GM21515 (cell line): ENCODE results near the gene IL1RL2.

Experiments
- ATAC-seq: cut with Tn5 transposase; IDR thresholded peaks from one replicate; pipeline ENCODE4 v1.9.1; 2021; ENCODE audit not compliant: unreplicated experiment

IL1RL2 gene

DNA sequence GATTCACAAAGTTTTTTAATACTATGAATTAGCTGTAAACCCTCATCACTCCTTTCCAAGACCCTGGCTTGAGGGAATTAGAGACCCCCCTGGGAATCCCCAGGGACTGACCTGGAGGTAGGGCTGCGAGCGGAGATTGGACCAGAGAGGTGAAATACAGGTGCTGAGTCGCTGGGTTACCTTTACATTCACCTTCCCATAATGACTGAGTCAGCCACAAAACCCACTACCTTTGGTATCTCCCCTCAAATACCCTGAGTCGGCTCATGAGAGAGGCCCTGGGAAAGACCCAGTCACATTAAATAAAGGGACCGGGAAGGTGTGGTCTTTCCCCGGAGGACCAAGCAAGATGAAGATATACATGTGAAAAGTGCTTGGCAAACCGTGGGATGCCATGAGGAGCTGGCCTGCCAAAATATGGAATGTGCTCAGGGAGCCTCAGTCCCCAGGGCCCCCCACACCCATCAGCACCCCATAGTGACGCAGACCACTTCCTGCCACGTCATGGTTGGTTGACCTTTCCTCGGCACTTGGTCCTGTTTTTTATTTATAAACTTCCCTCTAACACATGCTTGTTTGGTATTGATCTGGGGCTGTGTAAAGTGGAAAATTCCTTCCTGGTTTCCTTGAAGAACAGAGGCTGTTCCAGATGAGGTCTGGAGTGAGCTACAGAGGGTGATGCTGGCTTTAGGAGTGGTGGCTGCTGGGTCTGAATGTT, 51.4 kb downstream of the IL1RL2 start:
- no peak for ATAC-seq

DNA sequence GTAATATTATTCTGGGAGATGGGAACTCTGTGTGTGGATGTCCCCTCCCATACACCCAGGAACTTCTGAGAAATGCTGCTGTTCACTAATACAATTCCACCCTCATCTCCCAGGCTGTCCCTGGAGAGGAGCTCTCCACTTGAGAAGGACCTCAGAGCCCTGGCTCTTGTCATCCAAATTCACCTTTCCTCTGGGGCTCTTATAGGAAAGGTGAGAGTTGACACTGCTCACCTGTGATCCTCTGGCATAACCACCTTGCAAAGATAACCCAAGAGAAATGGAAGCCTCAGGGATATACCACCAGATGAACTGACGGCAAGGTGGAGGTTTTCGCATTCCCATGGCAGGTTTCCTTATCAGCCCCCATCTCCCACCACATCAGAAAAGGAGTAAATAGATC, 52.0 kb downstream of the IL1RL2 start:
- ATAC-seq, result no peak

DNA sequence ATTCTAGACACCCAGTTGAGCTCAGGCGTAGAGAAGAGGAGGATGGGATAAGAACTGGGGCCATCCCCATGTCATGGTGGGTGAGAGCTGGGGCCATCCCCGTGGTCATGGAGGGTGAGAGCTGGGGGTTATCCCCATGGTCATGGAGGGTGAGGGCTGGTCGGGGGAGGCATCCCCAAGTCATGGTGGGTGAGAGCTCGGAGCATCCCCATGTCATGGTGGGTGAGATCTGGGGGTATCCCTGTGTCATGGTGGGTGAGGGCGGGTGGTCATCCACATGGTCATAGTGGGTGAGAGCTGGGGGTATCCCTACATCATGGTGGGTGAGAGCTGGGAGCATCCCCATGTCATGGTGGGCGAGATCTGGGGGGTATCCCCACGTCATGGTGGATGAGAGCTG, 52.5 kb downstream of the IL1RL2 start:
- ATAC-seq, result no peak

DNA sequence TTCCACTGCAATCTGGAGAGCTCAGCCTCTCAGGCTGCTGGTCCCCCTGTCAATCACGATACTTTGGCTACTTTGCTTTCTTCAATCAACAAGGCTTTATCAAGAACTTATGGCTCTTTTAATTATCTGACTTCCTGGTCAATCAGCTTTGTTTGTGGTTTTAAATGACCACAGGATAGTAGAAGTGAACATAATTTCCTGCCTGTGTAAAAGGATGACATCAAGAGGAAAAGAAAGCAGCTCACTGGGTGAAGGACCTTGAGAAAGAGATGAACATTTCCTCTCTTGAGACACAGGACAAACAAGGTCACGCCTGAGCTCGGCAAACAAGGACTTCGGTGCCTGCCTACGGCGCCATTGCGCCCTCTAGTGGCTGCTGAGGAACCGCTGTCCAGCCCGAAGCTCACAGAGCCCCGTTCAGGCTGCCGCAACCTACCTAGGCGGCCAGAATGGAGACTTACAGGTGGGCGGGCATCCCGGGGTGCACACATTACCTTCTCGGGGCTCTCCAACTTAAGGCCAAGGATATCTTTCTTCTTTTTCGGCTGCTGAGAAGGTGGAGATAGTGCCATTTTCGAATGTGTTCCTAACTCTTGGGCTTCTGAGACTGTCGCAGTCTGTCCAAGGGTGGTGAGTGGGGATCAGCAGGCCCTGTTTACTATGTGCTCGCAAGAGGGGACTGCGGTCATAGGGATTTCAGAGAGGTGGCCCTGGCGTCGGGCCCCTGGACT, 54.0 kb downstream of the IL1RL2 start:
- peak; percentile 88 for ATAC-seq

DNA sequence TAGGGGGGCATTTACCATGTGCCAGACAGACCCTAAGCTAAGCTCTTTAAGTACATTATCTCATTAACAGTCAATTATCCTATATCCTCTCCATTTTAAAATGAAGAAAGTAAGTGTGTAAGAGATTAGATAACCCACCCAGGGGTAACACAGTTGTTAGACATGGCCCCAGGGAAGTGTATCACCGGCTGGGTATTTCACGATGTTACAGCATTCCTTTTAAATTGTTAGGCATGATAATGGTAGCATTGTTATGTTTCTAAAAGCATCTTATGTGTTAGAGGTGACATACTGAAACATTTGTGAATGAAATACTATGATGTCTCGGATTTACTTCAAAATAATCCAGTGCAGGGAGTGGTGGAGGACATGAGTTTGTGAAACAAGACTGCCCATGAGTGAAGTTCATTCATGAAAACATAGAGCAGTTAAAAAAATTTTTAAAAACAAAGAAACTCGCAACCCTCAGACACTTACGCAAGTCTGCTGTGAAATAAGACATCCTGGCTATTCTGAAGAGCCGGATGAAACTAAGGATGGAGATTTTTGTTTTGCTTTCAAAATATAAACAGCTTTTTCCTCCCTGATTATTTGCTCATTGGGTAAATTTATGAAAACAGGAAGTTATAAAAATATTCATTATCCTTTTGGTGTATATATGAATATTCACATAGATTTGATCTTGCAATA, 54.9 kb downstream of the IL1RL2 start:
- no peak for ATAC-seq

DNA sequence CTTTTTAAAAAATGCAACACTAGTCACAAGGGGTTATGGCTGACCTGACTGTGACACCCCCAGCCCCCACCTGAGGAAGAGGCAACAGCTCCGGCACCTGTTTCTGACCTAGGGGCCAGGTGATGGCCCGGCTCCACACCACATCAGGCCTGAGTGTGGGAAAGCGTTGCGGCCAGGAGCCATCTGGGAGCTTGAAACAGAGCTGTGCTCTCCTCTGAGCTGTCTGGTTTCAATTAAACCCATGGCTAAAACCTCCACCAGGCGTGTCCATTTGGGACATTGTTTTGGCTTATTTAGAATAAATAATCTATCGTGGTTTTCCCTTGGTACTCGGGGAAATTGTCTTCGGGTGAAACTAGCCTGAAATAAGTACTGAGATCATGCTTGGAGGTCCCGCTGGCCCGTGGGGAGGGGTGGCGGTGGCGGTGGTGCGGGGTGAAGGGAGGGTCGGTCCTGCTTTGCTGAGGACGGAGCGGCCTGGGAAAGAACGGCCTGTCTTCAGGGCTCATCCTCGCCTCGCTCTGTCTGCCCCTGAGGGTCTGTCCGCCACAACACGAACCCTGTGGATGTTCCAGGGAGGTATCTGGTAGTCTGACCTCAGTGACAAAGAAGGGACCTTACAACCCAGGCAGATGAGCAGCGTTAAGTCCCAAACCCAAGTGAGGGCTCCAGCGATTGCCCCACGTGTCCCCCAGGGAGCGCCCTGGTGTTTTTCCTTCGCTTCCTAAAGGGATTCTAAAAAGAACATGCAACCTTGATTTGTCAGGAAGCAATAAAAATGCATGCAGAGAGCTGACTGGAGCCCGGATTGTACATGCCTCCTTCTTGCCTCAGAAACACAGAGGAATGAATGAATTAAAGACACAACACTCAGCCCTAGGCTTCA, 58.7 kb downstream of the IL1RL2 start:
- no peak for ATAC-seq

DNA sequence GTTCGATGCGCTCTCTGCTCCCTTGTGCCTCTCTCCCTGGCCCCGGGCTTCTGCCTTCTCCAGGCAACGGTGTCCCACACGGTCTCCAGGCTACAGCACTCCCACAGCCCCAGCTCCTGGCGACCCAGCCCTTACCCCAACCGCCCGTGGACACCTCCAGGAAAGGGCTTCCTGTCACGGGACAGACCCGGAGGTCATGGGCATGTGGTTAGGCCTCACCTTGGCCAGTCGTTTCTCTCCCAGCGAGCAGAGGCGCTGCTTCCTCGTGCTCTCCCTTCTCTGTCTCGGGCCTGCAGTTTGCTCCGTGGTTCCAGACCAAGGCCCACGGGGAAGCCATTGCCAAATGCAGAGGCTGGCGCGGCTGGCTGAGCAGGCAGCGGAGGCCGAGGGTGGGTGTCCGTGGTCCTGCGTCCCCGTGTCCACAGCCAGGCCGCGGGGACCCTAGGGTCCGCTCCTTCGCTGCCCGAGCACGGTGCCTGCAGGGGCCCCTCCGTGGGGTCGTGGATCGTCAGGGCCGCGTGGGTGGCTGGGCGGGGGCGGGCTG, 63.5 kb downstream of the IL1RL2 start:
- no peak for ATAC-seq

DNA sequence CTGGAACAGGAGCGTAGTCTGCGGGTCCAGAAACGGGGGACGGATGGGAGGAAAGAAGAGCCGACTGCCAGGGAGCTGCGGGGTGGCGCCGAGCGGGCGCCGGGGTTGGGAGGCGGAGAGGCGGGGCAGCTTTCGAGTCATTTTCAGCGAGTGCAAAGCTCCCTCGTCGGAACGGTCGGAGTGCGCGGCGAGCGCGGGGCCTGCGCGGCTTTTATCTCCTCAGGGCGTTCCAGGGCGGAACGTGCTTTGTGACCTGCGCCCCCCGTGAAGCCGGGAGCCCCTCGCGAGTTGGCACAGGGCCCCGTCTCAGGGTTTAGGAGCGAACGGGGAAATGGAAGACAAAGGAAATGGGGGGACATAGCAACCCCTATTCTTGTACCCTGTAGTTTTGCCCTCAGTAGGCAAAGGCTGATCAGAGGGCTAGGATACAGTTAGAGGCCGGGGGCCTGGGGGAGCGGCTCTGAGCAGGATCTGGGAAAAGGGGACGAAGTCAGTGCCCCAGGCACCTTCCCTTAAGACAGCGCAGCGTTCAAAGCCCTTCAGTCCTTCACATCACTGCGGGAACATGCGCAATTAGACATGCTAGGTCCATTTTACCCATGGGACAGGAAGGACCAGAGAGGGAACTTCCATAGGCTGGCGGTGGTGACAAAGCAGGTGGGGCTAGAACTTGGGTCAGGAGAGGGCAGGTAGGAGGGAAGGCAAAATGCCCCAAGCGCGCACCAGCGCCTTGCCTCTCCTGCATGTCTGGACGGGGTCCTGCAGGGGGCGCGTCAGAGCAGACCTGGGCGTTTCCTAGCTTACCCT, 64.4 kb downstream of the IL1RL2 start:
- no peak for ATAC-seq

DNA sequence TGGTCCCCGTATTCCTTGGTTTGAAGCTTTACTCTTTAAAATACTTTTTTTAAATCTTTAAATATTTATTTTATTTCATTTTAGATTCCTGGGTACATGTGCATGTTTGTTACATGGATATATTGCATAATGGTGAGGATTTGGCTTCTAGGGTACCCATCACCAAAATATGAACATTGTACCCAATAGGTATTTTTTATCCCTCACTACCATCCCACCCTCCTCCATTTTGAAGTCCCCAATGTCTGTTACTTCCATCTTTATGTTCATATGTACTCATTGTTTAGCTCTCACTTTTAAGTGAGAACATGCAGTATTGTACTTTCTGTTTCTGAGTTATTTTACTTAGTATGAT, 65.0 kb downstream of the IL1RL2 start:
- no peak for ATAC-seq

DNA sequence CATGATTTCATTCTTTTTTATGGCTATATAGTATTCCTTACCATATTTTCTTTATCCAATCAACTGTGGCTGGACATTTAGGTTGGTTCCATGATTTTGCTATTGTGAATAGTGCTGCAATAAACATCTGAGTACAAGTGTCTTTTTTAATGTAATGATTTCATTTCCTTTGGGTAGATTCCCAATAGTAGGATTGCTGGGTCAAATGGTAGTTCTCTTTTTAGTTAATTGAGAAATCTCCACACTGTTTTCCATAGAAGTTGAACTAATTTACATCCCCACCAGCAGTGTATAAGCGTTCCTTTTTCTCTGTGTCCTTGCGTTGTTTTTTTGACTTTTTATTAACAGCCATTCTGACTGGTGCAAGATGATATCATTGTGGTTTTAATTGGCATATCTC, 65.4 kb downstream of the IL1RL2 start:
- ATAC-seq, result no peak

DNA sequence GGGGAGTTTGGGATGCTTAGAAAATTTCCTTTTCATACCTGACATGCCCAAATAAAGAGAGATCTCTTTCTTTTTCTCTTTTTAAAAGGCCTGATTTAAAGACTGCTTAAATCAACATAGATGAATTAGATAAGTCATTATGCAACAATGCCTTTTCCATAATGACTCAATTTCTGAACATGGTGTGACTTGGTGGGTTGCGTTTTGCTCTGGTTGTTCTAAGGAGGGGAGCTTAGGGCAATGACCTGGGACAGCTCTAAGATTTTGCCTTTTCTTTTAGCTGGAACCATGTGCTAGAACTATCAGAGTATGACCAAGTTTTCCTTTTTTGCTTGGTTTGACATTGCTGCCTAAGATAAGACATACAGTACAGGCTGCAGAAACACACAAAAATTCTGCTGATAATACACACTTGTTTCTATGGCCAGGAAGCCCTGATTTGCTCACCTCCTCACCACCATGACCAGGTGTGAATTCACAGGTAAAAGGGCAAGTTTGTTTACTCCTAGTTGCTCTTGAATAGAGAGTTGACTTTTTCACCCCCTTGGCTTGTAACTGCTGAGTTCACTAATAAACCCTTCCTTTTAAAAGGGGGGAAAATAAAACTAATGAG, 66.4 kb downstream of the IL1RL2 start:
- no peak for ATAC-seq

DNA sequence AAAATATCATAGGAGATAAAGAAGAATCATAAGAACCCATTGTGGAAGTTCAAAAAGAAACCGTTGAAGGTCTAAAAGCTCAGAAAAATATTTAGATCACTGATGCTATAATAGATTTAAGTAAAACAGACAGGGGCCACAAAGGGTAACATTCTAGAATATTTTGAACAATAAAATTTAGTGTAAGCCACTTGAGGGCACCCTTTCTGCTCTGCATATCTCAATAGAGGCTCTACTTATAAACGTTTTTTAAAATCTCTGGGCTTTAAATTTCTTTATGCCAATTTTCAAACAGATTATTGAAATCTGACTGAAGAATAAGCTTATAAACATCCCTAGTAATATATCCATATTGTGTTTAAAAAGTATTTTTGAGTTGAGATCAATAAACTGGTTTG, 66.9 kb downstream of the IL1RL2 start:
- ATAC-seq, result no peak

DNA sequence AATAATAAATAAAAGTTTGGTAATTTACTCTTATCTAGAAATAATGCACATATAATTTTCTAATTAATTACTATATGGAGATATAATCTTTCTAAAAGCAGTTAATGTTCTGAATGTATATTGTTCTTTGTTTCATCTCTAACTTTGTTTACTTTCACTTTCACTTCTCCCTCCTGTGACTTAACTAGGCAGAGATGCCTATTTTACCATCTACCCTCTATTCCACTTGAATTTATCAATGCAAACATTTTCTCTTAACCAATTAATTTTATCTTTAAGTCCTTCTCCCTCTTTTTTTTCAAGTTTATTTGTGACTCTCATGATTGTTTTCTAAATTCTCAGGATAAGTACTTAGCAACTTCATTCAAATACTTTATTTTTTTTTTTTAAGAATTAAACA, 69.5 kb downstream of the IL1RL2 start:
- no peak for ATAC-seq

DNA sequence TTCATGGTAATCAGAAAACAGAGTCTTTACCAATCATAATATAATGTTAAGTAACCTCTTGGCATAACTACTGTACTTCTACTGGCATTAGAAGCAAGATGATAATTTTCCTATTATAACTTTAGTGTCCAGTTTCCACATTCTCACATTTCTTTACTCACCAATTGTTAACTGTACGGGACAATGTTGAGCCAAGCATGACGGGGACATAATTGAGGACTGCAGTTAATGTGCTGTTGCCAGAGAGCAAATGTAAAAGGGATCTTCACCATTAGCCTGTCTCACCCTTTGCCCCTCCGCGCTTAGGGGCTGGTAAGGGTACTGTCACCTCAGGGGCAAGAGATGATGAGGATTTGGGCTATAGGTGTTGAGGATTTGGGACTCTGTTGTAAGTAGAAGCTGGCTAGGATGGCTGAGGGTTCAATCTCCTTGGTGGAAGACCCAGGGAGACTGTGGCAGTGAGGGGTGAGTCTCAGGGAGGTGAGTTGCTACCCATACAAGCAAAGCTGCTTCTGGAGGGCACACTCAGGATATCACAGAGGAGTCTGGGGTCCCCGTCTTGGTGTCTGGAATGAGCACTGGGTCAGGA, 70.1 kb downstream of the IL1RL2 start:
- ATAC-seq, result no peak

DNA sequence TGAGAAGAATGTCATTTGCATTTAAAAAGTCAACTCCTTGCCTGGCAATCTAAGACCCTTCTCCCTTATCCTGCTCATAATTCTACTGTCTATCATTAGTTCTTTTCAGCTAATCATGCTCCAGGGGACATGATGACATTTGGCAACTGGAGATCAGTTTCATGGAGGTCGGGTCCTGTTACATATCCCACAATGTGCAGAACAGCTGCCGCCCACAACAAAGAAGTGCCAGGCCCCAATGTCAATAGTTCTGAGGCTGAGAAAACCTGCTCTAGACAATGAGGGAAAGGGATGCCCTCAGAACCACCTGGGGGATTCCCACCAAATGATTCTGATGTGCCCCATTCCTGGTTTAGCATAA, 71.2 kb downstream of the IL1RL2 start:
- no peak for ATAC-seq

DNA sequence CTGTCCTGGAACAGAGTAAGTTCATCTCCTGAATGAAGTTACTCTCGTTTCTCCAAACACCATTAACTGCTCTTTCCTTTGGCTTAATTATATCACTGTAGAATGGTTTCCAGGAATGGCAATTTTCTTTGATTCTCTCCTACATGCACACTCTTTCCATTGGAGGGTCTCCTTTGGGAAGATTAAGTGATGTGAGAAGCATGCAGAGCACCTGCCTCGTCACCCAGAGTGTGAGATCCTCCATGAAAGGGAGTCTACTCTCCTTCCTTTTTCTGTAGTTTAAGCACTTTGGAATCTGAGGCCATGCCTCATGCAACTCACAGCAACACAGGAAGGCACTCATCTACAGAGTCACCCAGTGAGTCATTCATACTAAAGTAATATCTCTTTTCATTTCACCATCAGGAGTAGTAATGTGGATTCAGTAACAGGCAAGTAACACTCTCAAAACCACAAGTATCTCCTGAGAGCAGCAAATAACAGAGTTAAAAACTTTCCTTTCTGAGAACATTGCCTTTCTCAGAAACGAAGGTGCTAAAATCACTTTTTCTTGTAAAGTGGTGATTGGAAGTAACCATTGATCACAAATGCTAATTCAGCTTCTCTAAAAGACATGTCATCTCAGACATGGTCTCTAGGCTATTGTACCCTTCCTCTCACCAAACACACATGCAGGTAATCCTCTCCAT, 71.7 kb downstream of the IL1RL2 start:
- ATAC-seq, result no peak

DNA sequence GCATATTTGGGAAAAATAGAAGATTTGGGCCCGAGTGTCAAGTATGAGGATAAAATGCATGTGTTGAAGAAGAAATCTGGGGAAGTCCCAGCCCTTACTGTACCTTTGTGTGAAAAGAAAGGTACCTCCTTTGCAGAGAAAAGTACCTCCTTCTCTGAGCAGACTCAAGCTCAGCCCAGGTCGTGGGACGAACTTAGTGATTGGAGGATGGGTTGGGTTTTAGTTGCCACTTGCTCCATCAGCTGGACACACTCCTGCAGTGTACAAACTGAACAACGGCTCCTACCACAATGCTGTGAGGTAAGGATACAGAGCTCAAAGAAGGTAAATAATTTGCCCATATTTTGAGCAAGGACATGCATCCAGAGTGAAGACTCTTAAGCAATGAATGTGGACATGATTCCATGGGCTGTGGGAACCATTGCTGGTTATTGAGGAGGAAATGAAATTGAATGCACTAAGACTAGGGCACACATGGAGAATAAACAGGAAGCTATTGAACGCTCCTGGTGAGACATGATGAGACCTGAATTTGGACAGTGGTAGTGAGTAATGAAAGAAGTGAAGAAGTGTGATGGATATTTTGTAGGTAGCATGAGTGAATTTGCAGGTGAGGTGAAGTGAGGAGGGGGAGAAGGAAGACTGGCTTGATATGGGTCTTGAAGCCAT, 74.8 kb downstream of the IL1RL2 start:
- no peak for ATAC-seq
